COLO668 (cell line): ENCODE results near the gene KRTAP16-1.
"Not testable (repeated sequence)": the region's sequence is repeated elsewhere in the genome, so short reads cannot be mapped to it uniquely, and the experiment has no call there.

Experiments
- DNase-seq: peaks from one replicate; lab custom pipeline; 2025; ENCODE audit not compliant: unreplicated experiment; lab: John Stamatoyannopoulos, UW

The KRTAP16-1 gene, protein sequence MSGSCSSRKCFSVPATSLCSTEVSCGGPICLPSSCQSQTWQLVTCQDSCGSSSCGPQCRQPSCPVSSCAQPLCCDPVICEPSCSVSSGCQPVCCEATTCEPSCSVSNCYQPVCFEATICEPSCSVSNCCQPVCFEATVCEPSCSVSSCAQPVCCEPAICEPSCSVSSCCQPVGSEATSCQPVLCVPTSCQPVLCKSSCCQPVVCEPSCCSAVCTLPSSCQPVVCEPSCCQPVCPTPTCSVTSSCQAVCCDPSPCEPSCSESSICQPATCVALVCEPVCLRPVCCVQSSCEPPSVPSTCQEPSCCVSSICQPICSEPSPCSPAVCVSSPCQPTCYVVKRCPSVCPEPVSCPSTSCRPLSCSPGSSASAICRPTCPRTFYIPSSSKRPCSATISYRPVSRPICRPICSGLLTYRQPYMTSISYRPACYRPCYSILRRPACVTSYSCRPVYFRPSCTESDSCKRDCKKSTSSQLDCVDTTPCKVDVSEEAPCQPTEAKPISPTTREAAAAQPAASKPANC

GRCh38 chr17:41308918-41309359 is at the start of gene KRTAP16-1:
Gene KRTAP16-1, minus strand, starts transcription at chr17:41309309. Its CDS starts 56 bp downstream, at chr17:41309253.
- no peak for DNase-seq

DNA sequence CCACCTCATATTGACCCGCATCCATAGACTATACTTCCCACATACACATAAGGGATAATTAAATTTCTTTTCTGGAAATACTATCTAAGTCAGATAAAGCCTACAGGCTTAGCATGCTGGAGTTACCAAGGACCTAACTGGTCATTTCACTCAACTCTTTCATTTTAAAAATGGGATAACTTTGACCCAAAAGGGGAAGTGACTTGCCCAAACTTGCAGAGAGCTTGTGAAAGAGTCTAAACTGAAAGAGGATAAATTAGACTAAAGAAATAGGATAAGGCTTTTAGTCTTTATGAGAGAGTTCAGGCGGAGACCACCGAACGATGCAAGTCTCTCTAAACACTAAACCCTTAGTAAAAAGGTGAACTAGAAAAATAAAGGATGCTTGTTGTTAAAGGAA is 45.4 kb upstream of the KRTAP16-1 start:
- DNase-seq, result no peak

DNA sequence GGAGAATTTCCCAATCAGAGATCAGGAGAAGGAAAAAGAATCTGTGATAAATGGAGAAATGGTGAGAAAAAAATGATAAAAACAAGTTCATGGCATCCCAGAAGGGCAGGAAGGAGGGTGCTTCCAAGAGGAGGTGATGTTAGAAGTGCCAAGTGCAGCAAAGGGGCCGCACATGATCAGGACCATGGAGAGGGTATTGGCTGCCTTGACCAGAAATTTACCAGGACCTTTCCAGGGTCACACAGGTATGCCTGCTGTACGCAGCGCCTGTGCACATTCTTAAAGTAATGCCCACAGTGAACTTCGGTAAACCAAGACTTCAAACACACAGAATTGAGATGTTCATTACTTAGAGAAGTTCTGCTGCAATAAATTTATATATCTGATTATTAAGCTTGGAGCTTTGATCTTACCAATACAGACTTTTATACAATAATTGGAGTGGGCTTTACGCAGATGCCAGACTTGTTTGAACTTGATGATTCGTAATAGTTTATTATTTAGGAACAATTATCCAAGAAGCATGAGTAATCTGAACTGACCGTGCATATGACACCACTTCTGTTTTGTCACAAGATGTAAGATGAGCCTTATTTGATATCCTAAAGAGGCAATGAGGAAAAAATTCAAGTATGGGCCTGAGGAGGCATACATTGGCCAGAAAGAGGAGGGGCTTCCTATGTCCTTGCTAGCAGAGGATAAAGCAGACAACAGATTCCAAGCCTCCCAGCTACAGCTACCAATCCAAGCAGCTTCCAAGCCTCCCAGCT is 43.7 kb upstream of the KRTAP16-1 start:
- DNase-seq, result no peak

DNA sequence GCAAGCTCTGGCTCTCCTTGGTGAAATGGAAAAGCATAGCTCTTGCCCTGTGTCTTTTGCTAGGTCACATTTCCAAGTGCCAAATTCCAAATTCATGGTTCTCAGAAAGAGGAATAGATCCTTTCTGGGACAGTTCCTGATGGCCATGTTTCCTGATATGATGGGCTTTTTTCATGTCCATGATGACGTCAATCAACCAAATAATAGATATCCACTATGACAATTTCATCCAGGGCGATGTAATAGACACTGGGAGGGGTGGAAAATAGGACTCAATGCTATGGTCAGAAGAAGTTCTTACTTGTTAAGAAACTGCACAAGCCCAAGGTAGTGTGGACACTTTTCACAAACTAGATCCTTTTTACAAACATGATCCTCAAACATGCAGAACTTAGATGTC is 42.1 kb upstream of the KRTAP16-1 start:
- no peak for DNase-seq

DNA sequence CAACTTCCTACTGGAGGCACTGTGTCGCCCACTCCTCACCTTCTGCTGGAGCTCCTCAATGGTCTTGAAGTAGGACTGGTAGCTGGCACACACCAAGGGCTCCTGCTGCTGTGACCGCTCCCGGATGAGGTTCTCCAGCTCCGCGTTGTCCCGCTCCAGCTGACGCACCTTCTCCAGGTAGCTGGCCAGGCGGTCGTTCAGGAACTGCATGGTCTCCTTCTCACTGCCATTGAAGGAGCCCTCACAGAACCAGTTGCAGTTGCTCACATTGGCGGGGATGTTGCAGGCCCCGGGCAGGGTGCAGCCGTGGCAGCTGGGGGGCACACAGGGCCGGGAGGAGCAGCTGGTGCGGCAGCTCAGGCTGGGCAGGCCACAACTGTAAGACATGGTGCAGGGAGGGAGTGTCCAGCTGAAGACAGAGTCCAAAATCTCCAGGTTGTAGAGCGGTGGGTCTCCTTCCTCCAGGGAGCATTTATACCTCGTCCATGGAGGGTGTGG is 41.3 kb upstream of the KRTAP16-1 start, which contains the start of gene KRT33A:
KRT33A (minus strand) TSS at position 448 of the 498 bp plus-strand sequence; CDS start at position 387, 61 bp downstream.
- not testable (repeated sequence) for DNase-seq

GRCh38 chr17:41347869-41348760 is 39.0 kb upstream of the KRTAP16-1 start:
- no peak for DNase-seq

DNA sequence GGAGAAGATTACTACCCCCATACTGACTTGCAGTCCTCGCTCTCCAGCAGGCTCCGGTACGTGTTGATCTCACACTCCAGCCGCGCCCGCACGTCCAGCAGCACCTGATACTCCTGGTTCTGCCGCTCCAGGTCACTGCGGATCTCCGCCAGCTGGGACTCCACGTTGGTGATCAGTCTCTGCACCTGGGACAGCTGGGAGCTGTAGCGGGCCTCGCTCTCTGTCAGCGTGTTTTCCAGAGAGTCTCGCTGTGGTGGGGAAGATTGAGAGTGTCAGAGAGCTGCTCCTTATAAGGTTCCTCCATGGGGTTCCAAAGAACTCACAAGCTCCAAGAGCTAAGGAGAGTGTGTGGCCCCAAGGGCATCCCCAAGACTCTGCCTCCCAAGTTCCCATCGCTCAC is 37.3 kb upstream of the KRTAP16-1 start:
- DNase-seq, result not testable (repeated sequence)

- no peak for DNase-seq
These were observed 36.9 kb upstream of the KRTAP16-1 start for GRCh38 chr17:41345992-41346391.

GRCh38 chr17:41343029-41343428 is 33.9 kb upstream of the KRTAP16-1 start:
- no peak for DNase-seq

DNA sequence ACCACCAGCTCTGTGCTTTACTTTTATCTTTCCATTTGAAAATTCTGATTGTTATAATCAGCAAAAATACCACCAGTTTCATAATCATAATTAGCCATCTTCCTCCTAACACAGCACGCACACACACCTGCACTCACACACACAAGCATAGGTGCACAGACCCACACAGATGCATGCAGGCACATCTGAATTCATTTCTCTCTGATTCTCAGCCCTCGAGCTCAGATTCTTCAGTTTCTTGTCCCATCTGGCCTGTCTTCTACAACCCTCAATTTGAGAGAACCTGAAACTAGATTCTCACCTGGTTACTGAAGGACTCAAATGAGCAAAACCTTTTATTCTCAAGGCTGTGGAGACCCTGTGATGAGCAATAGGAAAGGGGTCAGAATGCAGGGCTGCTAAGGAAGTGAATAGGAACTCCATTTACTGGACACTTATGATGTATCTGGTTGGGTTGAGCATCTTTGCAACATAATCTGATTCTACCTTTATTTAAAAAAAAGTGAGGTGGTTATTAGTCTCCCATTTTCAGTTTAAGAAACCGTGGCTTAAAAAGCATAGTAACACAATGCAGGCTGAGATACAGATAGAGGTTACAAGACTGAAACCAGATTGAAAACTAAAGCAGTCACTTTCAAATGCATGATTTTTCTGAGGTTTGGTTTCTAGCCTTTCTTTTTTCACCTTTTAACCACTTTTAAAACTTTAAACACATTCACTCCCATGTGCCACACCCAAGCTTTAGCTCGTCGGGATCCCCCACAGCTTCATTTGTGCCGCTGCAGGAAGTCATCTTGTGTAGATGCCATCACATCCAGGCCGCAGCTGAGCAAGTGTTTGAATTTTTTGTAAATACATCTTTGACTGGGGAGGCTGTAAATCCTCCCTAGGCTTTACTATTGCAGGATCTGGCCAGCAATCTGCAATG is 32.1 kb upstream of the KRTAP16-1 start:
- DNase-seq, result no peak

DNA sequence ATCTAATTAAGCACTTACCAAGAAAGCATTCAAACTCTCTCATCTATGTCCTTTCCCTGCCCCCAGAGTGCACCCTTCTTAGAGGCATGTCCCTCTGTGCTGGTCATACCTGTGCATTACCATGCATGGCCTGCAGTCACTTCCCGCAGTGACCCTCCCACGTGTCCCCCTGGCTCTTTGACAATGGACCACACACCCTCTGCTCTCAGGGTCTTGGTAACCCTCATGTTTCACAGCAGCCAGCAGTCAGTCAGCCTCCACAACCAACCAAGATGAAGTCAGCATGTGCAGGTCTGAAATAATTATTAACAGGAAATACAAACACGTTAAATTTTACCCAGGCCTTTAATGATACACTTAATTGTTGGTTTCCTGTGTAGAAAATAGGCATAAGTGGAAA is 31.4 kb upstream of the KRTAP16-1 start:
- DNase-seq, result no peak

- DNase-seq, result no peak
These were observed 30.6 kb upstream of the KRTAP16-1 start for GRCh38 chr17:41339571-41340172.

- DNase-seq, result no peak
These were observed 29.9 kb upstream of the KRTAP16-1 start for GRCh38 chr17:41338961-41339485.

DNA sequence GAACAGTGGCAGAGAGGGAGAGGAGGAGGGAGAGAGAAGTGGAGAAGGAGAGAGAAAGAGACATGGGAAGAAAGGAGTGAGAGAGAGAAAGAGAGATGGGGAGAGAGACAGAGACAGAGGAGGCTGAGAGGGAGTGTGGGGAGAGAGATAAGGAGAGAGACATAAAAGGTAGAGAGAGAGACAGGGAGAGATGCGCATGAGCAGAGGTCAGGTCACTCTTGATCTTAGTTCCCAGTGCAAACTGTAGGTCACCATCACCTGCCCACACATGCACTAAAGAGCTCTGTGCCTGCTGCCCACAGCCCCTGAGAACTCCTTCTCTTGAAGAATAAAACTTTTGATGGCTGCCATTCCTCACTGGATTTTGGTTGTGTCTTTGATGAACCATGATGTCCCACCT is 26.6 kb upstream of the KRTAP16-1 start:
- DNase-seq, result no peak

DNA sequence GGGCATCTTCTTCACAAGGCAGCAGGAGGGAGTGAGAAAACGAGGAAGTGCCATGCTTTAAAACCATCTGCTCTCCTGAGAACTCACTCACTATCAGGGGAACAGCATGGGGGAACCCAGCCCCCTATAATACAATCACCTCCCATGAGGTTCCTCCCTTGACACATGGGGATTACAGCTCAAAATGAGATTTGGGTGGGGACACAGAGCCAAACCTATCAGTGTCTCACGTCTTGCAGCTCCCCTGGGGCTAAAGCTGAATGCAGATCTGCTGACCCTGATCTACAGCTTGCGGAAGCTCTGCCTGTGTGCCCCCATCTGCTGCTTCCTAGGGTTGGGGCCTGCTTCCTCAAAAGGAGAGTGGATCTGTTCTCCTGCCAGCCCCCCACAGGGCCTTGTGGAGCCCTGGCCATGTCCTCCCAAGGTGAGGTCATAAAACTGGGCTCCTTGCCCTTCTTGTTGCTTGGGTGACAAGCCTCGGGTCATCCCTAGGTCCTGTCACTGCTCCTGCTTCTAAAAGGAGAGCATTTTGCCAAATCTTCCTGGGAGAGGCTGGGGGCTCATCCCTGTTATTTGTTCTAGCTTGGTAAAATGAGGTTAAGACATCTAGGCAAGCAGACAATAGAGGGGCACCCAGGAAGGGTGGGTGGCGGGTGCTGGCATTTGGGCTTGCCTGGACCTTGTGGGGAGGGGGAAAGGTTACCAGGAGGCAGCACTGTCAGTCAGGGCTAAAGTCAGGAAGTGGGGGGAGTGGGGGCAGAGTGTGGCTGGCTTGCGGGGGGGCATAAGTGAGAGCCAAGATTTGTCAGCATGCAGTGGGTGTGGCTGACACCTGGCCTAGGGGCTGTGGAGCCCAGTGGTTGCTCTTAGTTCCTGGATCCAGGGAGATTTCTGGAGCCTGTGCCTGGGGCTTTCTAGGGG is 25.5 kb upstream of the KRTAP16-1 start:
- no peak for DNase-seq

DNA sequence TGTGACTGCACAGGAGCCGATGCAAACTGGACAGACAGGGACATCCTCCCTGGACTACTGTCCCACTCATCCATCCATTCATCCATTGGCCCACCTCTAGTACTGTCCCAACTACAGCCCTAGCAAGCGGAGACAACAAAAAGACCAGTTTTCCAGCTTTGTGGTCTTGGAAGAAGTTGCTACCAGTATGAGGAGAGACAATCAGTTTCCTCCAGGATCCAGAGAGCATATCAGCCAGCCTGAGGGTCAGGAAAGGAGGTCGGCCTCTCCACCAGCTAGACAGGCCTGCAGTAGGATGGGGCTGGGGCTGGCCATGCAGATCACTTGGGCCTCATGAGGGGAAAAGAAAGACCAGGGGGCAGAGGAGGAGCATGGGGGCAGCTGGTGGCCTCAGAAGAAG is 24.7 kb upstream of the KRTAP16-1 start:
- no peak for DNase-seq

DNA sequence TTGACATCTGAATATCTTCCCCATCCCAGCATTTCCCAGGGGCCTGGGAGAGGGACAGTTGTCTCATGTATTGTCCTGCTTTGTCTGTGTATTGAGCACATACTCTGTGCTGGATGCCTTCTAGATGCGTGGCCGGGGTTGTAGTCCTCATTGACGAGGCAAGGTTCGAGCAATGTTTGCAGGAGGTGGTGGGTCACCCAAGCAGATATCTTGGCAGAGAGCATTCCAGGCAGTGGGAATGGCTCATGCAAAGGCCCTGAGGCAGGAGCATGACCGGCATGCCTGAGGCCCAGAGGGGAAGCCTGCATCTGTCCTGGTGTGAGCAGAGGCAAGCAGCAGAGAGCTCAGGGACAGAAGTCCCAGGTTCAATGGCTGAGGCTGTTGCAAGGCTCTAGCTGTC is 24.0 kb upstream of the KRTAP16-1 start:
- DNase-seq, result no peak

GRCh38 chr17:41332239-41332638 is 23.1 kb upstream of the KRTAP16-1 start:
- no peak for DNase-seq
